ES-I3 (cell line): ENCODE results near the gene ZNF503.

ENCODE experiments used
- H3K36me3 ChIP-seq: 2 replicates; pipeline ENCODE4 v1.6.1; 2013; ENCODE audit warnings: mild to moderate bottlenecking, low read length, control low read depth, moderate library complexity; ENCODE audit not compliant: insufficient read depth
- H3K4me1 ChIP-seq: 2 replicates; pipeline ENCODE4 v1.6.1; 2013; ENCODE audit warnings: mild to moderate bottlenecking, control low read depth, low read length; ENCODE audit not compliant: insufficient read depth
- H3K9ac ChIP-seq: 2 replicates; pipeline ENCODE4 v1.6.1; 2013; ENCODE audit warnings: low read depth, mild to moderate bottlenecking, low read length, moderate library complexity
- H3K9me3 ChIP-seq: 2 replicates; pipeline ENCODE4 v1.6.1; 2013; ENCODE audit warnings: mild to moderate bottlenecking, low read length, moderate library complexity; ENCODE audit not compliant: control insufficient read depth, insufficient read depth

ZNF503 gene

GRCh38 chr10:75398200-75398691, 3.3 kb downstream of the ZNF503 start:
- no peaks in the 10 kb centered on the region for H3K9me3 ChIP-seq

GRCh38 chr10:75397496-75398199, 3.9 kb downstream of the ZNF503 start:
- Histone ChIP-seq H3K9ac (peak overlapping the region; percentile 27; the same call in 1 of the 2 replicates), H3K9me3 (no peaks in the 10 kb centered on the region)

More at GRCh38 chr10:75398200-75398691, 3.3 kb downstream of the ZNF503 start:
- no peaks in the 10 kb centered on the region for H3K36me3 ChIP-seq
- H3K9ac ChIP-seq: peak overlapping the region; percentile 46; the same call in 1 of the 2 replicates
- no peaks in the 10 kb centered on the region for H3K4me1 ChIP-seq

GRCh38 chr10:75396631-75397495, 4.7 kb downstream of the ZNF503 start:
- Histone ChIP-seq H3K4me1 (no peaks in the 10 kb centered on the region), H3K36me3 (no peaks in the 10 kb centered on the region), H3K9ac (peak overlapping the region; percentile 52), H3K9me3 (no peaks in the 10 kb centered on the region)

More at GRCh38 chr10:75397496-75398199, 3.9 kb downstream of the ZNF503 start:
- Histone ChIP-seq H3K36me3 (no peaks in the 10 kb centered on the region), H3K4me1 (no peaks in the 10 kb centered on the region)

GRCh38 chr10:75395932-75396630, 5.5 kb downstream of the ZNF503 start:
- no peaks in the 10 kb centered on the region for H3K36me3 ChIP-seq
- no peaks in the 10 kb centered on the region for H3K4me1 ChIP-seq
- no peaks in the 10 kb centered on the region for H3K9me3 ChIP-seq
- peak overlapping the region; percentile 52 for H3K9ac ChIP-seq

- Histone ChIP-seq H3K36me3 (no peaks in the 10 kb centered on the region), H3K9me3 (no peaks in the 10 kb centered on the region), H3K9ac (peak overlapping the region; percentile 52; the same call in 1 of the 2 replicates), H3K4me1 (no peaks in the 10 kb centered on the region)
Observed at GRCh38 chr10:75395066-75395931, 6.3 kb downstream of the ZNF503 start.

GRCh38 chr10:75394221-75394620, 7.3 kb downstream of the ZNF503 start:
- H3K9ac ChIP-seq: no peak overlapping the region
- H3K4me1 ChIP-seq: no peaks in the 10 kb centered on the region
- no peaks in the 10 kb centered on the region for H3K36me3 ChIP-seq
- no peaks in the 10 kb centered on the region for H3K9me3 ChIP-seq

- Histone ChIP-seq H3K4me1 (no peaks in the 10 kb centered on the region), H3K36me3 (no peaks in the 10 kb centered on the region), H3K9ac (no peak overlapping the region), H3K9me3 (no peaks in the 10 kb centered on the region)
Observed at GRCh38 chr10:75392744-75393143, 8.8 kb downstream of the ZNF503 start.

- no peaks in the 10 kb centered on the region for H3K36me3 ChIP-seq
- H3K4me1 ChIP-seq: no peaks in the 10 kb centered on the region
- no peak overlapping the region for H3K9ac ChIP-seq
- H3K9me3 ChIP-seq: no peaks in the 10 kb centered on the region
Observed at GRCh38 chr10:75392271-75392670, 9.3 kb downstream of the ZNF503 start.

- no peaks in the 10 kb centered on the region for H3K4me1 ChIP-seq
- no peaks in the 10 kb centered on the region; the same call in 1 of the 2 replicates for H3K9me3 ChIP-seq
- no peak overlapping the region for H3K9ac ChIP-seq
- no peaks in the 10 kb centered on the region for H3K36me3 ChIP-seq
Observed at GRCh38 chr10:75390178-75390577, 11.4 kb downstream of the ZNF503 start.

- H3K36me3 ChIP-seq: no peaks in the 10 kb centered on the region
- H3K4me1 ChIP-seq: no peaks in the 10 kb centered on the region
- H3K9me3 ChIP-seq: no peaks in the 10 kb centered on the region; the same call in 1 of the 2 replicates
- H3K9ac ChIP-seq: no peak overlapping the region
Observed at GRCh38 chr10:75388082-75388481, 13.5 kb downstream of the ZNF503 start.

- Histone ChIP-seq H3K4me1 (no peaks in the 10 kb centered on the region), H3K9ac (no peak overlapping the region), H3K9me3 (no peaks in the 10 kb centered on the region; the same call in 1 of the 2 replicates), H3K36me3 (no peaks in the 10 kb centered on the region)
Observed at GRCh38 chr10:75386128-75386527, 15.4 kb downstream of the ZNF503 start.

GRCh38 chr10:75379817-75380216, 21.7 kb downstream of the ZNF503 start:
- H3K36me3 ChIP-seq: no peaks in the 10 kb centered on the region
- no peak overlapping the region for H3K9ac ChIP-seq
- H3K4me1 ChIP-seq: no peaks in the 10 kb centered on the region; the same call in 1 of the 2 replicates
- H3K9me3 ChIP-seq: no peaks in the 10 kb centered on the region

- no peak overlapping the region for H3K9ac ChIP-seq
- no peaks in the 10 kb centered on the region for H3K36me3 ChIP-seq
- no peaks in the 10 kb centered on the region for H3K9me3 ChIP-seq
- no peaks in the 10 kb centered on the region; the same call in 1 of the 2 replicates for H3K4me1 ChIP-seq
Observed at GRCh38 chr10:75379212-75379724, 22.3 kb downstream of the ZNF503 start.
